K562 (cell line): Measurements from ENCODE around the gene RNF43. TPM values are rescaled to one million over a fixed set of nuclear protein-coding genes. Genes with fewer than 3 reads are reported as not detected.

ENCODE experiments used
- ATAC-seq: fragments of 200-7000 bp; cut with Tn5 transposase; 3 replicates; pipeline ENCODE4 v1.9.1; 2020; ENCODE audit warnings: moderate library complexity
- BruUV-seq: library from RNA; stranded (reverse); fragments of 400-500 nt; replicated peaks from 2 replicates; lab custom pipeline; 2021; lab: Mats Ljungman, UMichigan
- CTCF ChIA-PET: fragments of 300-600 bp; formaldehyde crosslinking; extraction: SDS; loops from one replicate; lab custom pipeline; 2021; ENCODE audit warnings: low intra/inter-chr PET ratio; lab: Yijun Ruan, JAX
- POLR2A ChIA-PET: fragments of 300-600, 350-650 bp; sonication (Branson Sonifier 250); formaldehyde crosslinking; extraction: SDS; loops from one replicate; lab custom pipeline; 2021; ENCODE audit warnings: antibody characterized with exemption, inconsistent platforms; lab: Yijun Ruan, JAX
- DNase-seq, 4 experiments: peaks; one replicate each; pipeline versions ENCODE4 v3.0.0 to v3.0.0-alpha.2; 2011 to 2018; ENCODE audit warnings: low spot score in 3 of 4, mixed read lengths in 3 of 4; ENCODE audit errors: extremely low read depth in 1 of 4
- FAIRE-seq: peaks from 2 replicates; lab custom pipeline; 2011; peaks lifted over from hg19 to GRCh38; lab: Jason Lieb, UNC
- H2AFZ ChIP-seq: 2 replicates; pipeline ENCODE4 v1.6.0; 2011; ENCODE audit warnings: low read depth, low read length, control low read depth, inconsistent platforms
- H3K27ac ChIP-seq: fragments of 200-600 bp; 3 replicates; pipeline ENCODE4 v1.8.0; 2011; ENCODE audit warnings: low read depth, mild to moderate bottlenecking, control low read depth, inconsistent platforms, low read length, moderate library complexity, mixed read lengths; ENCODE audit errors: extremely low read depth
- H3K27me3 ChIP-seq, 2 experiments: fragments of 300-600 bp in 1 of 2; 2 replicates in 1 of 2; 3 replicates in 1 of 2; pipeline versions ENCODE4 v1.6.0 to v1.8.0; 2011; ENCODE audit warnings: inconsistent platforms in 2 of 2, low read length in 2 of 2, mild to moderate bottlenecking in 1 of 2, mixed read lengths in 1 of 2, moderate library complexity in 1 of 2; ENCODE audit not compliant: control insufficient read depth in 2 of 2, insufficient read depth in 2 of 2
- H3K36me3 ChIP-seq: fragments of 300-600 bp; 3 replicates; pipeline ENCODE4 v1.8.0; 2011; ENCODE audit warnings: mild to moderate bottlenecking, low read length, inconsistent platforms; ENCODE audit not compliant: control insufficient read depth, insufficient read depth
- H3K4me1 ChIP-seq, 2 experiments: fragments of 200-600 bp in 1 of 2; replicated peaks in 1 of 2; 2 replicates in 1 of 2; 3 replicates in 1 of 2; pipeline versions ENCODE4 v1.5.1 to v1.8.0; 2011; ENCODE audit warnings: inconsistent platforms in 2 of 2, low read length in 2 of 2, mild to moderate bottlenecking in 1 of 2, mixed read lengths in 1 of 2, moderate library complexity in 1 of 2; ENCODE audit not compliant: control insufficient read depth in 2 of 2, insufficient read depth in 2 of 2
- H3K4me2 ChIP-seq: 2 replicates; pipeline ENCODE4 v1.6.1; 2011; ENCODE audit warnings: low read length, control low read depth, inconsistent platforms, mixed read lengths; ENCODE audit not compliant: insufficient read depth
- H3K4me3 ChIP-seq: fragments of 200-600 bp; sonication (generic), shearing (Covaris generic); 2 replicates; pipeline ENCODE4 v1.5.1; 2016; ENCODE audit warnings: control low read depth, inconsistent platforms
- H3K79me2 ChIP-seq: fragments of 200-600 bp; 3 replicates; pipeline ENCODE4 v1.8.0; 2011; ENCODE audit warnings: low read length, inconsistent platforms; ENCODE audit not compliant: control insufficient read depth, insufficient read depth
- H3K9ac ChIP-seq, 2 experiments: 2 replicates each; pipeline versions ENCODE4 v1.6.0 to v1.6.1; 2011; ENCODE audit warnings: low read depth in 2 of 2, low read length in 2 of 2, control low read depth in 1 of 2, inconsistent platforms in 1 of 2, mild to moderate bottlenecking in 1 of 2, mixed read lengths in 1 of 2; ENCODE audit not compliant: insufficient read depth in 1 of 2
- H3K9me1 ChIP-seq: one replicate; pipeline ENCODE4 v1.6.0; 2011; ENCODE audit warnings: inconsistent platforms, mild to moderate bottlenecking, low read length, moderate library complexity; ENCODE audit not compliant: control insufficient read depth, insufficient read depth
- H3K9me3 ChIP-seq: replicated peaks from 2 replicates; pipeline ENCODE4 v1.5.1; 2011; ENCODE audit warnings: low read depth, low read length, inconsistent platforms; ENCODE audit not compliant: control insufficient read depth, insufficient read depth
- H4K20me1 ChIP-seq: replicated peaks from 2 replicates; pipeline ENCODE4 v1.6.1; 2011; ENCODE audit warnings: low read length, inconsistent platforms, mixed read lengths; ENCODE audit not compliant: control insufficient read depth, insufficient read depth
- CBFA2T3 ChIP-seq: fragments of 450-650 bp; IDR thresholded peaks from 2 replicates; pipeline ENCODE4 v1.6.1; 2017
- HNRNPK ChIP-seq: fragments of 200-400 bp; formaldehyde crosslinking; IDR thresholded peaks from one replicate; pipeline ENCODE4 v1.6.1; 2018; ENCODE audit warnings: mild to moderate bottlenecking, low read depth, low read length; ENCODE audit not compliant: poor library complexity, severe bottlenecking
- KLF13 ChIP-seq: fragments of 450-650 bp; IDR thresholded peaks from 2 replicates; pipeline ENCODE4 v1.6.1; 2016; ENCODE audit warnings: missing genetic modification characterization, low read depth, mild to moderate bottlenecking, missing compliant biosample characterization, moderate library complexity, borderline replicate concordance
- NCOA6 ChIP-seq: fragments of 450-650 bp; IDR thresholded peaks from 2 replicates; pipeline ENCODE4 v1.6.1; 2017; ENCODE audit warnings: mild to moderate bottlenecking
- RBM34 ChIP-seq: fragments of 200-400 bp; formaldehyde crosslinking; IDR thresholded peaks from 2 replicates; pipeline ENCODE4 v1.6.1; 2018; ENCODE audit warnings: low read length, borderline replicate concordance; ENCODE audit not compliant: insufficient read depth
- RCOR1 ChIP-seq, 2 experiments: IDR thresholded peaks; 2 replicates each; pipeline ENCODE4 v1.6.1; 2012; ENCODE audit warnings: low read depth in 2 of 2, low read length in 2 of 2, borderline replicate concordance in 1 of 2, improper control_type of control experiment in 1 of 2
- SIN3B ChIP-seq: fragments of 450-650 bp; IDR thresholded peaks from 2 replicates; pipeline ENCODE4 v1.6.1; 2017; ENCODE audit warnings: low read depth, mild to moderate bottlenecking, moderate library complexity
- SMAD4 ChIP-seq: fragments of 250-450 bp; sonication (Bioruptor Pico); conservative IDR thresholded peaks from 2 replicates; pipeline ENCODE4 v1.8.0; 2021; ENCODE audit warnings: inconsistent platforms, mild to moderate bottlenecking, moderate library complexity
- STAT5B ChIP-seq: fragments of 250-450 bp; sonication (Bioruptor Pico); IDR thresholded peaks from 2 replicates; pipeline ENCODE4 v1.8.0; 2021; ENCODE audit warnings: mild to moderate bottlenecking, inconsistent platforms
- TAF1 ChIP-seq: IDR thresholded peaks from 2 replicates; pipeline ENCODE4 v1.6.1; 2011; ENCODE audit warnings: mild to moderate bottlenecking, low read length, moderate library complexity; ENCODE audit not compliant: insufficient read depth, control insufficient read depth, severe bottlenecking; ENCODE audit errors: extremely low read depth
- XRCC4 ChIP-seq: IDR thresholded peaks from one replicate; pipeline ENCODE4 v1.6.1; 2011; ENCODE audit not compliant: insufficient read depth, insufficient read length; ENCODE audit errors: extremely low read depth
- WGBS: fragments of 100-300 bp; shearing (Covaris generic); methylation state at CpG from one replicate; pipeline ENCODE4 v1.1.6; 2016; ENCODE audit warnings: low coverage, mixed read lengths; ENCODE audit not compliant: insufficient coverage; ENCODE audit errors: missing lambda C conversion rate; 5-methylcytosine and 5-hydroxymethylcytosine counted together
- in situ Hi-C: fragments of 300-500 bp; cut with MboI; formaldehyde crosslinking; loops from 4 replicates; pipeline ENCODE4 v1.15.0; 2018; ENCODE audit warnings: inconsistent platforms, mixed read lengths
- intact Hi-C: fragments of 100-400 bp; cut with micrococcal nuclease; formaldehyde crosslinking; loops from 2 replicates; pipeline ENCODE4 v1.14.2; 2022
- polyA plus RNA-seq, 8 experiments: library from polyadenylated mRNA; depleted of rRNA in 4 of 8; stranded (reverse) in 5 of 8; unstranded in 3 of 8; fragments of >200 nt; fragmentation: Nextera tagmentation in 2 of 8; fragmentation: Illumina TruSeq in 1 of 8; extraction: Ambion mirVana in 2 of 8; extraction: Trizol in 1 of 8; gene quantifications; 2 replicates each; pipeline versions ENCODE4 v1.2.1 to v1.2.3, GENCODE V29; 2011 to 2014; ENCODE audit warnings: inconsistent platforms in 1 of 8, missing spikeins in 1 of 8
- total RNA-seq, 7 experiments: library from RNA; depleted of rRNA in 6 of 7; stranded (reverse); fragments of >200 nt in 6 of 7; fragmentation: Illumina TruSeq in 2 of 7; extraction: Trizol in 2 of 7; gene quantifications; 2 replicates each; pipeline versions ENCODE4 v1.2.1 to v1.2.3, GENCODE V29; 2011 to 2021; ENCODE audit warnings: low replicate concordance in 1 of 7
- TF ChIP-seq, protein P1 (sequence below), 2 experiments: fragments of 250-450 bp in 1 of 2; fragments of 450-650 bp in 1 of 2; sonication (Bioruptor Pico) in 1 of 2; IDR thresholded peaks; 2 replicates each; pipeline versions ENCODE4 v1.6.1 to v1.8.0; 2016 to 2021; ENCODE audit warnings: mild to moderate bottlenecking in 2 of 2, moderate library complexity in 2 of 2, missing compliant biosample characterization in 1 of 2, missing genetic modification characterization in 1 of 2
- TF ChIP-seq, protein P2 (sequence below): sonication (generic); formaldehyde crosslinking; IDR thresholded peaks from 2 replicates; pipeline ENCODE4 v1.8.1; 2022; ENCODE audit warnings: missing genetic modification reagents
- TF ChIP-seq, protein P3 (sequence below): fragments of 450-650 bp; IDR thresholded peaks from 2 replicates; pipeline ENCODE4 v1.6.1; 2016; ENCODE audit warnings: antibody characterized with exemption

Gene RNF43
- total and polyA plus RNA-seq, 9 of the 15 experiments (the other 6 are each of a cell fraction or from before 2014, with no cell fraction given): 0.29 to 2.7 (median 1.4) TPM

DNA sequence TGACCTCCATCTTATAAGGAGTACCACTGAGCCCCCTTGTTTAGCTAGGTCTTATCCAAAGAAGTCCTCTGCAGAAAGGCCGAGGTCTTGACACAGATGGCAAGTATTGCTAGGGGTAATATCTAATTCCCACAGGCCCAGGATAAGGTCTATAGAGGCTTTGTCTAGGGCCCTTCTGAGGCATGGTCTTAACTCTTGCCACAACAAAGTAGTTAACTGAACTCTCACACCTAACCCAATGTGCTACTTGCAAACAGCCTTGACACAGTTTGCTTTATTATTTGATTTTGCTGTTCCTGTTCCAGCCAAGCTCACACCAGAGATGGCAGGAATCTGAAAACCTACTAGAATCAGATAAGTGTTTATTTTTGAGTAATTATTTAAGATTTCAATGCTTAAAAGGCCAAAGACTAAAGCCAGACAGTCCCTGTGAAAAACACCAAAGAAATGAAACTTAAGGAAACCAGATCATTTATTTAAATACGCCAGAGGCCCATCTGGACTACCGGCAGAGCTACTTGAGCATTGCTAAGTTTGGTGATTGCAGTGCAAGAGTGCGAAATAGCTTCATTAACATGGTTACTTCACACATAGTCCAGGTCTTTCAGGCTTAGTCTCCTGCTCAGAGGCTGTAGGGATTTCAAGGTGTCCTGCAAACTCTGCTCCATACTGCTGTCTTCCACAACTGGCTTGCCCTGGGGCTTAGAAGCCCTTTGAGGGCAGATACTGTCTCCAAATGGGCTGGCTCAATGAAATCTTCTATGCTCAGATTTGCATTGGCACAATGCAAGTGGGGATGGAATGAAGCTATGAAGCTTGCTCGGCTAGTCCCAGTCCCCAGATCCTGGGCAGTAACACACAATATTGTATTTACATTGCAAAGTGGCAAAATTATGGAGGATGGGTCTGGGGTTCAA is 36.9 kb downstream of the RNF43 start:
- Histone ChIP-seq H3K4me2 (no peak overlapping the region), H3K4me3 (no peak overlapping the region), H3K36me3 (no peaks in the 10 kb centered on the region), H3K4me1 (peaks cover 0 to 33% of the 10 kb centered on the region in 2 experiments; a peak in 4 of 5 replicates), H2AFZ (no peak overlapping the region), H3K9me1 (no peaks in the 10 kb centered on the region), H3K9me3 (no peaks in the 10 kb centered on the region), H3K27me3 (no peaks in the 10 kb centered on the region), H3K27ac (no peak overlapping the region), H3K79me2 (no peaks in the 10 kb centered on the region), H3K9ac (no peak overlapping the region), H4K20me1 (no peaks in the 10 kb centered on the region)
- no TSS peak for BruUV-seq
- DNase-seq (no peak), ATAC-seq (no peak), FAIRE-seq (peak; percentile 56)
- CTCF ChIA-PET: interaction anchor here (0.7 kb wide), 1 partner anchor 57 kb away, joined by 3 read pairs; no protein-coding TSS in a partner anchor
- WGBS: 75% methylated on average over 5 of the region's 5 CpGs
- intact Hi-C loops (no loop called here), in situ Hi-C loops (no loop called here)
- POLR2A ChIA-PET: interaction anchor here (0.6 to 5.4 kb wide), 16 partner anchors 9 to 327 kb away, joined by 3 to 34 read pairs (median 4); partner anchors contain the start of gene SUPT4H1
- TF ChIP-seq RCOR1 (IDR thresholded peaks at IDR 0.05; ENCODE audit: borderline replicate concordance in 1 of 2, low read depth in 2 of 2, low read length in 2 of 2) (no peak), NCOA6 (no peak), TAF1 (no peak), SMAD4 (CRISPR knock-in tag) (no peak), XRCC4 (no peak), KLF13 (tag) (no peak), RBM34 (no peak), STAT5B (CRISPR knock-in tag) (no peak), SIN3B (no peak), CBFA2T3 (no peak), HNRNPK (no peak)
- TF ChIP-seq, protein P1, sequence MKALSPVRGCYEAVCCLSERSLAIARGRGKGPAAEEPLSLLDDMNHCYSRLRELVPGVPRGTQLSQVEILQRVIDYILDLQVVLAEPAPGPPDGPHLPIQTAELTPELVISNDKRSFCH (CRISPR knock-in tag; IDR thresholded peaks at IDR 0.05): no peak
- TF ChIP-seq, protein P1 (tag; IDR thresholded peaks at IDR 0.05): no peak
- TF ChIP-seq, protein P2, sequence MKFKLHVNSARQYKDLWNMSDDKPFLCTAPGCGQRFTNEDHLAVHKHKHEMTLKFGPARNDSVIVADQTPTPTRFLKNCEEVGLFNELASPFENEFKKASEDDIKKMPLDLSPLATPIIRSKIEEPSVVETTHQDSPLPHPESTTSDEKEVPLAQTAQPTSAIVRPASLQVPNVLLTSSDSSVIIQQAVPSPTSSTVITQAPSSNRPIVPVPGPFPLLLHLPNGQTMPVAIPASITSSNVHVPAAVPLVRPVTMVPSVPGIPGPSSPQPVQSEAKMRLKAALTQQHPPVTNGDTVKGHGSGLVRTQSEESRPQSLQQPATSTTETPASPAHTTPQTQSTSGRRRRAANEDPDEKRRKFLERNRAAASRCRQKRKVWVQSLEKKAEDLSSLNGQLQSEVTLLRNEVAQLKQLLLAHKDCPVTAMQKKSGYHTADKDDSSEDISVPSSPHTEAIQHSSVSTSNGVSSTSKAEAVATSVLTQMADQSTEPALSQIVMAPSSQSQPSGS: no peak
- TF ChIP-seq, protein P3, sequence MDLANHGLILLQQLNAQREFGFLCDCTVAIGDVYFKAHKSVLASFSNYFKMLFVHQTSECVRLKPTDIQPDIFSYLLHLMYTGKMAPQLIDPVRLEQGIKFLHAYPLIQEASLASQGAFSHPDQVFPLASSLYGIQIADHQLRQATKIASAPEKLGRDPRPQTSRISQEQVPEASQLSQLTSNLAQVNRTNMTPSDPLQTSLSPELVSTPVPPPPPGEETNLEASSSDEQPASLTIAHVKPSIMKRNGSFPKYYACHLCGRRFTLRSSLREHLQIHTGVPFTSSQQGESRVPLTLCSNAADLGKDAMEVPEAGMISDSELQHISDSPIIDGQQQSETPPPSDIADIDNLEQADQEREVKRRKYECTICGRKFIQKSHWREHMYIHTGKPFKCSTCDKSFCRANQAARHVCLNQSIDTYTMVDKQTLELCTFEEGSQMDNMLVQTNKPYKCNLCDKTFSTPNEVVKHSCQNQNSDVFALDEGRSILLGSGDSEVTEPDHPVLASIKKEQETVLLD: no peak
